Measurements from ENCODE around the gene WRAP73. TPM values are rescaled to one million over a fixed set of nuclear protein-coding genes. Genes with fewer than 3 reads are reported as not detected.
A peak's percentile ranks its signal among the peaks of the same experiment; 100 is the strongest.

The WRAP73 gene
- total and polyA plus RNA-seq, 12 donors: 7.5 to 16.5 (median 10.3) TPM

- ATAC-seq: no peak
- 71 to 80% methylated on average over 9 of the region's 9 CpGs for WGBS, 2 donors
- H3K4me1 ChIP-seq: peaks cover 0 to 15% (median 10%) of the 10 kb centered on the region in 9 donors
- no peaks in the 10 kb centered on the region for H3K36me3 ChIP-seq
- no peak for TF ChIP-seq CTCF (IDR thresholded peaks at IDR 0.05)
- H3K27me3 ChIP-seq: peaks cover 2 to 20% (median 12%) of the 10 kb centered on the region in 7 donors
- H3K27ac ChIP-seq: no peak overlapping the region
- no peak overlapping the region for H3K4me3 ChIP-seq
- no peak for DNase-seq
- no peaks in the 10 kb centered on the region for H3K9me3 ChIP-seq
- intact Hi-C loops (cut with DNase I): loop anchor here in 2 of 10 donors (5.0 kb wide), 1 partner anchor 50 kb away; no protein-coding TSS in a partner anchor
Observed at GRCh38 chr1:3616861-3617260, 33.0 kb downstream of the WRAP73 start.

- DNase-seq (no peak), ATAC-seq (peak in 1 of 8 donors; percentile 42)
- H3K4me1 ChIP-seq: peaks cover 7 to 30% (median 22%) of the 10 kb centered on the region in 9 donors
- peak; percentile 11 to 66 (median 59) for TF ChIP-seq CTCF (IDR thresholded peaks at IDR 0.05)
- H3K27me3 ChIP-seq: peaks cover 13 to 36% (median 30%) of the 10 kb centered on the region in 7 donors
- no peaks in the 10 kb centered on the region for H3K36me3 ChIP-seq
- WGBS, 2 donors: 55 to 57% methylated on average over 20 of the region's 20 CpGs
- no peak overlapping the region for H3K4me3 ChIP-seq
- no peak overlapping the region for H3K27ac ChIP-seq
- intact Hi-C loops (cut with DNase I): loop anchor here in 4 of 10 donors (2.0 to 5.0 kb wide), 3 partner anchors 48 to 124 kb away; no protein-coding TSS in a partner anchor
- H3K9me3 ChIP-seq: no peaks in the 10 kb centered on the region
Observed at GRCh38 chr1:3614755-3615742, 34.9 kb downstream of the WRAP73 start.

GRCh38 chr1:3612123-3612522 is 37.8 kb downstream of the WRAP73 start:
- Histone ChIP-seq H3K27me3 (peaks cover 13 to 61% (median 52%) of the 10 kb centered on the region in 7 donors), H3K9me3 (no peaks in the 10 kb centered on the region), H3K4me1 (peaks cover 7 to 23% (median 17%) of the 10 kb centered on the region in 9 donors), H3K4me3 (peak overlapping the region in 4 of 10 donors; percentile 31 to 57 (median 46)), H3K36me3 (no peaks in the 10 kb centered on the region), H3K27ac (no peak overlapping the region)
- WGBS, 2 donors: 64 to 74% methylated on average over 7 of the region's 7 CpGs
- no peak for TF ChIP-seq CTCF (IDR thresholded peaks at IDR 0.05)
- no peak for ATAC-seq
- intact Hi-C loops (cut with DNase I): no loop called here
- DNase-seq: no peak

GRCh38 chr1:3611170-3612019 is 38.5 kb downstream of the WRAP73 start, which contains the start of gene MEGF6:
TSS of gene MEGF6 (minus strand) at chr1:3611508. CDS start at chr1:3611268, 240 bp downstream.
- intact Hi-C loops (cut with DNase I): no loop called here
- peaks cover 13 to 66% (median 52%) of the 10 kb centered on the region in 7 donors for H3K27me3 ChIP-seq
- DNase-seq (peak; percentile 53 to 68), ATAC-seq (peak; percentile 45 to 79 (median 68))
- TF ChIP-seq CTCF (IDR thresholded peaks at IDR 0.05): no peak
- H3K9me3 ChIP-seq: no peaks in the 10 kb centered on the region
- peaks cover 7 to 23% (median 17%) of the 10 kb centered on the region in 9 donors for H3K4me1 ChIP-seq
- peak within 1 kb of the TSS; percentile 15 to 57 (median 46) for H3K4me3 ChIP-seq
- no peak within 1 kb of the TSS for H3K27ac ChIP-seq
- no peaks in the 10 kb centered on the region for H3K36me3 ChIP-seq
- WGBS, 2 donors: 1% methylated on average over 66 to 86 of the region's 87 CpGs
